ENCODE data around the gene SKIC2. TPM values are rescaled to one million over a fixed set of nuclear protein-coding genes. Genes with fewer than 3 reads are reported as not detected.
"Not testable (repeated sequence)": the region's sequence is repeated elsewhere in the genome, so short reads cannot be mapped to it uniquely, and the experiment has no call there.

Gene SKIC2
- total RNA-seq, 1 experiment from 2014 or later, result 64.2 TPM

- Histone ChIP-seq H3K4me3 (ENCODE audit: low read depth, low read length, poor library complexity, severe bottlenecking) (no peak overlapping the region), H3K4me1 (ENCODE audit: insufficient read depth, low read length, poor library complexity, severe bottlenecking) (no peaks in the 10 kb centered on the region), H3K27ac (ENCODE audit: low read depth, low read length, poor library complexity, severe bottlenecking) (no peak overlapping the region), H3K27me3 (replicated peaks; ENCODE audit: insufficient read depth, low read depth, low read length, poor library complexity) (no peaks in the 10 kb centered on the region), H3K9me3 (ENCODE audit: low read depth, low read length, poor library complexity, severe bottlenecking) (no peaks in the 10 kb centered on the region), H3K36me3 (ENCODE audit: insufficient read depth, low read length, poor library complexity, severe bottlenecking) (no peaks in the 10 kb centered on the region)
- intact Hi-C loops (cut with micrococcal nuclease; ENCODE audit: unreplicated experiment), result no loop called here
- TF ChIP-seq CTCF (conservative IDR thresholded peaks at IDR 0.05; ENCODE audit: low read depth, low read length) (no peak), EZH2 (IDR thresholded peaks at IDR 0.05; ENCODE audit: borderline replicate concordance, low read depth, low read length, poor library complexity, severe bottlenecking) (no peak)
- POLR2A ChIA-PET (ENCODE audit: low non-redundant PET), result no interaction called here
- no peak for DNase-seq (ENCODE audit: low spot score)
- CTCF ChIA-PET, result no interaction called here
- BruUV-seq (replicated peaks), result no TSS peak
Measured at GRCh38 chr6:31930962-31931361, 28.0 kb upstream of the SKIC2 start.

- intact Hi-C loops (cut with micrococcal nuclease; ENCODE audit: unreplicated experiment); H3K27me3 ChIP-seq (replicated peaks; ENCODE audit: insufficient read depth, low read depth, low read length, poor library complexity); H3K9me3 ChIP-seq (ENCODE audit: low read depth, low read length, poor library complexity, severe bottlenecking); CTCF ChIA-PET; BruUV-seq (replicated peaks); H3K27ac ChIP-seq (ENCODE audit: low read depth, low read length, poor library complexity, severe bottlenecking); DNase-seq (ENCODE audit: low spot score); H3K4me1 ChIP-seq (ENCODE audit: insufficient read depth, low read length, poor library complexity, severe bottlenecking); POLR2A ChIA-PET (ENCODE audit: low non-redundant PET); H3K36me3 ChIP-seq (ENCODE audit: insufficient read depth, low read length, poor library complexity, severe bottlenecking); H3K4me3 ChIP-seq (ENCODE audit: low read depth, low read length, poor library complexity, severe bottlenecking): not testable (repeated sequence)
Measured at GRCh38 chr6:31932137-31932536, 26.8 kb upstream of the SKIC2 start.

GRCh38 chr6:31933537-31933936 is 25.4 kb upstream of the SKIC2 start:
- Histone ChIP-seq H3K9me3 (ENCODE audit: low read depth, low read length, poor library complexity, severe bottlenecking) (no peaks in the 10 kb centered on the region), H3K27me3 (replicated peaks; ENCODE audit: insufficient read depth, low read depth, low read length, poor library complexity) (no peaks in the 10 kb centered on the region), H3K36me3 (ENCODE audit: insufficient read depth, low read length, poor library complexity, severe bottlenecking) (no peaks in the 10 kb centered on the region), H3K27ac (ENCODE audit: low read depth, low read length, poor library complexity, severe bottlenecking) (no peak overlapping the region), H3K4me3 (ENCODE audit: low read depth, low read length, poor library complexity, severe bottlenecking) (no peak overlapping the region), H3K4me1 (ENCODE audit: insufficient read depth, low read length, poor library complexity, severe bottlenecking) (no peaks in the 10 kb centered on the region)
- ChIA-PET CTCF (no interaction called here), POLR2A (ENCODE audit: low non-redundant PET) (no interaction called here)
- TF ChIP-seq CTCF (conservative IDR thresholded peaks at IDR 0.05; ENCODE audit: low read depth, low read length) (no peak), EZH2 (IDR thresholded peaks at IDR 0.05; ENCODE audit: borderline replicate concordance, low read depth, low read length, poor library complexity, severe bottlenecking) (no peak)
- DNase-seq (ENCODE audit: low spot score), result no peak
- intact Hi-C loops (cut with micrococcal nuclease; ENCODE audit: unreplicated experiment), result no loop called here
- BruUV-seq (replicated peaks), result no TSS peak

GRCh38 chr6:31935021-31935420 is 24.0 kb upstream of the SKIC2 start:
- no peak for DNase-seq (ENCODE audit: low spot score)
- intact Hi-C loops (cut with micrococcal nuclease; ENCODE audit: unreplicated experiment), result no loop called here

More at GRCh38 chr6:31935021-31935420, 24.0 kb upstream of the SKIC2 start:
- H3K36me3 ChIP-seq (ENCODE audit: insufficient read depth, low read length, poor library complexity, severe bottlenecking), result no peaks in the 10 kb centered on the region
- ChIA-PET POLR2A (ENCODE audit: low non-redundant PET) (no interaction called here), CTCF (no interaction called here)
- H3K27me3 ChIP-seq (replicated peaks; ENCODE audit: insufficient read depth, low read depth, low read length, poor library complexity), result no peaks in the 10 kb centered on the region
- BruUV-seq (replicated peaks), result no TSS peak
- H3K27ac ChIP-seq (ENCODE audit: low read depth, low read length, poor library complexity, severe bottlenecking), result no peak overlapping the region
- no peaks in the 10 kb centered on the region for H3K9me3 ChIP-seq (ENCODE audit: low read depth, low read length, poor library complexity, severe bottlenecking)
- no peaks in the 10 kb centered on the region for H3K4me1 ChIP-seq (ENCODE audit: insufficient read depth, low read length, poor library complexity, severe bottlenecking)
- no peak overlapping the region for H3K4me3 ChIP-seq (ENCODE audit: low read depth, low read length, poor library complexity, severe bottlenecking)
- TF ChIP-seq EZH2 (IDR thresholded peaks at IDR 0.05; ENCODE audit: borderline replicate concordance, low read depth, low read length, poor library complexity, severe bottlenecking), result no peak
- no peak for TF ChIP-seq CTCF (conservative IDR thresholded peaks at IDR 0.05; ENCODE audit: low read depth, low read length)

Data from A673 (cell line).